CD4-positive, alpha-beta T cell treated with Interleukin-1 beta for 1 hour (primary cell): ENCODE data around the gene C8G.

ENCODE experiments used
- DNase-seq, 2 donors: peaks; one replicate each; pipeline ENCODE4 v3.0.0-alpha.2; 2020 to 2022

Gene C8G

DNA sequence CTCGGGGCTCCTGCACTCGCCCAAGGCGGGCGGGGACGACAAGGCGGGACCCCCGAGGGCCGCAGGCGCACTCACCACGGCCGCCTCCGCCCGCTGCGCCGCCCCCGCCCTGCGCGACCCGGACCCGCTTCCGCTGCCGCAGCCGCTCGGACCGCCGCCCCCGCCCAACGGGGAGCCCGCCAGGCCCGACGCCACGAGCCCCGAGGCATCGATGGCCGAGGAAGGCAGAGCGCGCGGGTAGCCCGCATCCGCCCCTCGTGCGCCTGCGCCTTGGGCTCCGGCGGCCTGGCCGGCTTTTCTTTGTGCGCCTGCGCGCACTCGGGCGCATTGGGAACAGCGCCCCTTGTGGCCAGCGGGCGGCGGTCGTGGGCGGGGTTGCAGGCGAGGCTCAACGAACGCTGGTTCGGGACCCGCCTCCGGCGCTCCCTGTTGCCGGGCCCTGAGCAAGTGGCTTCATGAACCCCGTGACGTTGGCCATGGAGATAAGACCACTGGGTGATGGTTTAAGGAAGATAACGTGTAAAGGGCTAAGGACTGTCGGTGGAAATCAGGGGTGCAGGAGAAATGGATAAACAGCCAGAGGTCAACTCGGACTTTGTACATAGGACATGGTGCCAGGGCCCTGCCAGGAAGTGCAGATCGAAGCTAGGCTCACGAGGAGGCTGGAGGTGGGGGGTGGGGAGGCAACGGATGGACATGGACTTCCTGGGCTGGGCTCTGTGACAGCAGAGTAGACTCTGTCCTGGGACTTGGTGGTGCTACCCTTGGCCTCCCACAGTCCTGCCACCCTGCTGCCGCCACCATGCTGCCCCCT is at the start of gene C8G, which contains the start of gene FBXW5:
TSS of gene C8G (plus strand) at position 725 of the 814 bp plus-strand sequence. CDS start at position 803, 78 bp downstream.
TSS of gene FBXW5 (minus strand) at position 220 of the 814 bp plus-strand sequence. CDS start 655 bp downstream, outside the sequence.
- DNase-seq: peak; percentile 95

- no peak for DNase-seq
Measured at GRCh38 chr9:136896027-136896426, 49.0 kb upstream of the C8G start.

GRCh38 chr9:136898483-136899100 is 46.5 kb upstream of the C8G start:
- no peak for DNase-seq

DNA sequence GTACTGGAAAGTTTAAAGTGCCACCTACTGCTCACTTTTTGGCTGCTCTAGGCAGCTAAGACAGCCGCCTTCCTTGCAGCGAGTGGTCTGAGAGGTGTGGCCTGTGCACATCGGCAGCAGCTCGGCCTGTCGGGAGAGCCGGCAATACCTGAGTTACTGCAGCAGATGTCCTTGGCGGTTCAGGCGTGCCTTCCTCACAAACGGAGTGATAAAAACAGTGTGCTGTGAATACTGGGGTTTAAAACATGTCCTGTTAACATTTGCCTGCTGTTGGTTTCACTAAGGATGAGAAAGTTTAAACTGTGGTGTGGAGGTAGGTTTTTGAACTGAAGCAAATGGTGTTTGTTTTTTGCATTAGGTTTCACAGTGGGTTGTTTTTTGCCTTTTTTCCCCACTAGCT is 45.8 kb upstream of the C8G start:
- DNase-seq: no peak

DNA sequence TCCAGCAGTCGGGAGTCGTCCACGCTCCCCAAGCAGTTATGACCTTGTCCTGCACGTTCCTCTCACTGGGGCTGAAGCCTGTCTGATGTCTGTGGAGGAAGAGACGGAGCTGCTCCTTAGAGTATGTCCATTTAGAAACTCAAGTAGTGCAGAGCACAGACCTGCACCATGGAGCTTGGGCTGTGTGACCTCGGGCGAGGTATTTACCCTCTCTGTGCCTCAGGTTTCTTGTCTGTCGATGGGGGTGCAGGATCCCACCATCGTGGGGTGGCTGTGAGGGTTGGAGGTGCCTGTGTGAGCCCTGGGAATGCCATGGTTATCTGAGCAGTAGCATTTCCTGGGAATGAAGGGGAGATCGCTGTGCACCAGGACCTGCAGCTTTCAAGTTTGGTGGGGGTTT is 44.5 kb upstream of the C8G start:
- no peak for DNase-seq

DNA sequence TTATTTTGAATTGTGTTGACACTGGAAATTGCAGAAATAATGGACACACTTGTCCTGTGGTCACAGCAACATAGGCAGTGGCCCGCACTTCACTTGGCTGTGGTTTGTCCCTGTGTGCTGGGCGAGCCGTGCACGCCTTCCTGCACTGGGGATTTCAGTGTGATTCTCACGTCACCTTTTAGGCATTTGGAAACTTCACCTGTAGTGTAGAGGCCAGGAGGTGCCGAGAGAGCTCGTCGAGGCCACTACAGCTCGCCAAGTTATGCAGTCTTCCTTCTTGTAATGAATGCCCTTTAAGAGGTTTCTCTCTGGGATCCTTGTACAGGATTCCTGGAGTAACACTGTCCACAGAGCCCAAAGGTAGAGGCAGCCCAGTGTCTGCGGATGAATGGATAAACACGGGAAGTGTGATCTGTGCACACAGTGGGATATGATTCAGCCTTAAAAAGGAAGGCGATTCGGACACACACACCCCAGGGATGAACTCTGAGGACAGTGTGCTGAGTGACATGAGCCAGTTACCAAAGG is 44.0 kb upstream of the C8G start:
- no peak for DNase-seq

DNA sequence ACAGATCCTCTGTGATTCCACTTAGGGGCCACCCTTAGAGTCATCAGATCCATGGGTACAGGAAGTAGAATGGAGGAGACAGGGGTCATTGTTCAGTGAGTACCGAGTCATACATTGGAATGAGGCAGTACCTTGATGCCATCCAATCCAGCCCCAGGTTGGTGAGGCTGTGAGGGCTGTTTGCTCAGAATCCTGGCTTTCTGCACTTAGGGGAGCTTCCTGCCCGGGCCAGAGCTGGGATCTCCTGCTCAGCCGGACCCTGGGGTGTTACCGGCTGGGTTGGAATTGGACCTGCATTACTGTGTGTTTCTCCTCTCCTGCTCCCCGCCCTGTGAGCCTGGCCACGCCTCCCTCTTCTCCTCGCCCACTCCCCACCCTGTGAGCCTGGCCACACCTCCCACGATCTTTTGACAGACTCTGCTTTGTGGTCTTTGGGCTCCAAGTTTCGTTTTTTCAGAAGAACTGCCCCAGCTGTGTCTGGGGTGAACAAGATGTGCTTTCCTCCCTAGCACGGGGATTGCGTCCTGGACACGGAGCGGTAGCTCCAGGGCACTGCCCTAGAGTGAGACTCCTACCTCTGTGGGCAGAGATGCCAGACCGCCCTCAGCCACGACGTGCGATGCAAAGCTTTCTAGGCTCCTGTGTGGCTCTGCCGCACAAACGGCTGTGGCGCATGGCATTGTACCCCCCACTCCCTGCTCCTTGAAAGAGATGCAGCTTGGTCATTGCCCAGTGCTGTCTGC is 43.4 kb upstream of the C8G start:
- peak; percentile 60 to 76 for DNase-seq

DNA sequence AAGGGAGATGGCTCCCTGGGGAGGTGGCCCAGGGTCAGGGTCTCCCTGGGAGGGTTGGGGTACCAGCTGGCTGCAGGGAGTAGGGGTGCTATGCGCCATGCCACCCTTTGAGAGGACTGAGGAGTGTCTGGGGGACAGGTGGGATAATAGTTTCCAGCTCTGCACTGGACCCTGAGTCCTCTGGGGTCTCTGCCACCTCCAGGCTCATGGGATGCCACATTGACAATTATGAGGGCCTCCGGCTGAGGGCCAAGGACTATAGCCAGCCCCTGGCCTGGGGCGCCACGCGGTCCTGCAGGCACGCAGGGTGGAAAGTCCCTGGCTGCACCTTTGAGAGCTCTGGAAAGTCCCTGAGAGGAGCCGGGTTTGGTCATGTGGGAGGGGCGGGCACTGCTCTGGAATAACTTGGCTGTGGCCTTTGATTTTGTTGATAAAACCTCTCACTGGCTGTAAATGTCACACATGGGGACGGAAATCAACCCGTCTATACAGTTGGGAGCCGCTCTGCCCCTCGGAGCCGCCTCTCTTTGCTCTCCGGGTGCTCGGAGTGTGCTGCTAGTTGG is 42.7 kb upstream of the C8G start:
- peak; percentile 82 to 88 for DNase-seq

GRCh38 chr9:136903041-136903554 is 41.9 kb upstream of the C8G start:
- peak in 1 of 2 donors; percentile 50 for DNase-seq

DNA sequence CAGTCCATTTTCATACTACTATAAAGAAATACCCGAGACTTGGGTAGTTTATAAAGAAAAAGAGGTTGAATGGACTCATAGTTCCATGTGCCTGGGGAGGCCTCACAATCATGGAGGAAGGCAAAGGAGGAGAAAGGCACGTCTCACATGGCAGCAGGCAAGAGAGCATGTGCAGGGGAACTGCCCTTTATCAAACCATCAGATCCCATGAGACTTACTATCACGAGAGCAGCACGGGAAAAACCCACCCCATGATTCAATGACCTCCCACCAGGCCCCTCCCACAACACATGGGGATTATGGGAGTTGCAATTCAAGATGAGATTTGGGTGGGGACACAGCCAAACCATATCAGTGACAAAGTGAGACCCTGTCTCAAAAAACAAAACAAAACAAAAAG is 38.8 kb upstream of the C8G start:
- no peak for DNase-seq

DNA sequence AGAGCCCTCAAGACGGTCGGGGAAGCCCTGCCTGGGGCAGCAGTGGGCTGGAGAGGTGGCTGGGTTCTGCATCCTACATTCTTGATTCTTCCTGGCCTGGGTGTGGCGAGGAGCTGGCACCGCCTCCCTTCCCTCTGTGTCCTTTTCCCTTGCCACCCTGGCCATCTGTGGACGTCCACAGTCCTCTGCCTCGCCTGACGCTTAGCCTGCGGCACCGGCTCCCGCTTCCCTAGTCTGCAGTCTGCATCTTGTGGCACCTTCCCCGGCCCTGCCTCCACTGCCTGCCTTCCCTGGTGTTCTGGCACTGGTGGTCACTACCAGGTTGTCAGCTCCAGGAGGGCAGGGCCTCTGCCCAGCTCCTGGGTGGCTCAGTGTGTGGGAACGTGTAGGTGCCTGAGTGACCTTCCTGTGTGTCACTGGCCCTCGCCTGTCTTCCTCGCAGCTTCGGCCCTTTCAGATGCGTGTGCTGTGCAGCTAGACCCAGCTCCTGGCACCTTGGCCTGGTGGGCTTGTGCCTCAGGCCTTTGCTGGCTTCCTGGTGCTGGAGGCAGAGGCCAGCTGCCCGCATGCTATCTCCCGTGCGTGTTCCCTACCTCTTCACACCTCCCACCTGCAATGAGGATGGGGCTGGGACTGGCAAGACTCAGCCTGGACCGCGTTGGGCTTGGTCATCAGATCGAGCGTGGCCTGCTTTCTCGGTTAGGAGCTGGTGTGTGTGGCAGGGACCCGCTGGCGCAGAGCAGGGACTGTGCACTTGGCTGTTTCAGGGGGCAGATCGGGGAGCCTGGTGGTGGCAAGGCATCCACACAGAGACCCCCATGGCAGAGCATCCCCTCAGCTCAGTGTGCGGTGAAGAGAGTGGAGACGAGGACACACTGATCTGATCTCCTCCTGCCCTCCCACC is 37.8 kb upstream of the C8G start:
- DNase-seq: no peak

DNA sequence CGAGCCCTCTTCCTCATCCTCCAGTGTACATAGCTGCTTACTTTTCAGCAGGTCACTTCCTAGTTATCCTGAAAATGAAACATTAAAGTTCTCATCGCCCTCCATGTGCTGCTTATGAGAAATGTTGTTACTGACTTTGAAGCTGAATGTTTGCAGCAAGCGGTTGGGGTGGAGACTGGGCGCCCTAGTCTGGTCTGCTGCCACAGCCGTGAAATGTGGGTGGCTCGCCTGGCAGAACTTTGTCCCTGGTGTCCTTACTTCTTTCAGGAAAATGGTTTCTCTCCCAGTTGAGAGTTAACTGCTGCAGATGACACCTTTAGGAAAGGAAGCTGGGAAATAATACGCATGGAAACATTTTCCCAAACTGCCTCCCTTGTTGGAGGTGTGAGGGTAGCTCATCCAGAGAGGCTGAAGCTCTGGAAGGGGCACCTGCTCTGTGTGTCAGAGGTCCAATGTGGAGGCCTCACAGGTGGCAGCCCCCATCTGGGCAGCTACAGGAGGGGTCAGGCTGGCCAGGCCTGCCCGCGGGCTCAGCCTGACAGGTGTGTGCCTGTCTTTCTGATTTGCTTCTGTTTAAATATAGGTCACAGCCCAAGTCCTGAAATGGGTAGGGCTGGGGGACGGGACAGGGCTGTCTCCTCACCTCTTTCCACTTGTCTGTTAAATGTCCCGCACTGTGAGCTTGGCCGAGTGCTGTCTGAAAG is 34.7 kb upstream of the C8G start:
- no peak for DNase-seq

- DNase-seq: no peak
Measured at GRCh38 chr9:136910901-136911245, 34.2 kb upstream of the C8G start.

DNA sequence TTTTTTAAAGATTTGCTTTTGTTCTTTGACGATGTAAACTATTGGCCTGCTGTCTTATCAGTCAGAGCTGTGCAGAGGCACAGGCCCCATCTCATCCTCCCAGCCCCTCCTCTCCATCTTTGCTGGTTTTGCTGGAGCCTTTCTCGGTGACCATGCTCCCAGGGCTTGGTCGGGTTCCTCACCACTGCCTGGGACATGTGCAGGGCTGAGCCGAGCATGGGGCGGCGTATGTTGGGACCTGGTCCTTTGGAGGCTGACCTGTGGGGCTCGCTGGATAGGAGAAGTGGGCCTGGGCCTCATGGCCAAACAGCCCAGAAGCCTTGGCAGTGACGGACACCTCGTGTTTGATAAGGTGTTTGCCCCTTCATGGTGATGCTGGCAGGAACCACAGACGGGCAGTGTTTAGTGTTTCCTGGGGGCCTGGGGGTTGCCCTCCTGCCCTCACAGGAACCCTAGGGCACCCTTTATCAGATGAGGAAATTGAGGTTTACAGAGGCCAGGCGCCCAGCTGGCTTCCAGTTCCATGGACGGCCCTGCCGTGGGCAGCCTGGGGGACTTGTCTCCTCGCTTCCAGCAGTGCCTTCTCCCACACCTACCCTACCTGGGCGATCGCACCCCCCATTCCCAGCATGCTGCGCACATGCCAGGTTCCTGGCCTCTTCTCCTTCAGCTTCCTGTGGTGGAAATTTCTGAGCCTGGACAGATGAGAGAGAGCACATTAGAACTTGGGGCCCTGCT is 31.2 kb upstream of the C8G start:
- DNase-seq: no peak

GRCh38 chr9:136915632-136916329 is 29.3 kb upstream of the C8G start:
- no peak for DNase-seq

- no peak for DNase-seq
Measured at GRCh38 chr9:136916330-136917184, 28.5 kb upstream of the C8G start.

GRCh38 chr9:136917902-136918301 is 27.1 kb upstream of the C8G start:
- no peak for DNase-seq

DNA sequence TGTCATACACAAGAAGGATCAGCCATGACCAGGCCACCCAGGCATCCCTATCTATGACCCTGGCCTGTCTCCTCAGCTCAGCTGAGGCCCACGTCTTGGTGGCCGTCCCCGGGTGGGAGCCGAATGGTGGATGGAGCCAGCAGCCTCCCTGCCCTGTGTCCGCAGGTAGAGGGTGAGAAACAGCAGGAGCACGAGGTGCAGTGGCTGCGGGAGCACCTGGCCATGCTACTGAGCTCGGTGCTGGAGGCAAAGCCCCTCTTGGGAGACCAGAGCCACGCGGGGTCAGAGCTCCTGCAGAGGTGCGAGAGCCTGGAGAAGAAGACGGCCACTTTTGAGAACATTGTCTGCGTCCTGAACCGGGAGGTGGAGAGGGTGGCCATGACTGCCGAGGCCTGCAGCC is 25.0 kb upstream of the C8G start:
- DNase-seq: no peak

DNA sequence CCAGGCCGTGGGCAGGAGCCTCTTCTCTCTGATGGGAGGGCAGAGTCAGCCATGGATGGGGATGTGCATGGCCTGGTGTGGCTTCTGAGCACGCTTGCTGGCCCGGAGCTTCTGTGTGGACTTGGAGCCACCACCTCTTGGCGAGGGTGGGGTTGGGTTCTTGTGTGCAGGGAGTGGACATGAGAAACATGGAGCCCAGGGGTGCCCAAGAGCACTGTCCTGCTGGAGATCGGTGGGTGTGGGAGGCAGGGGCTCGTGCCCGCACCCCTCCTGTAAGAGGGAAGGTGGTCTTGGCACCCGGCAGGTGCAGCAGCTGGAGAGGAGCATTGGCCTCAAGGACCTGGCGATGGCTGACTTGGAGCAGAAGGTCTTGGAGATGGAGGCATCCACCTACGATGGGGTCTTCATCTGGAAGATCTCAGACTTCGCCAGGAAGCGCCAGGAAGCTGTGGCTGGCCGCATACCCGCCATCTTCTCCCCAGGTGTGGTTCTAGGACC is 24.3 kb upstream of the C8G start:
- DNase-seq: no peak
